HepG2 (cell line): ENCODE results near the gene HECTD4. TPM values are rescaled to one million over a fixed set of nuclear protein-coding genes. Genes with fewer than 3 reads are reported as not detected.

Source experiments
- ATAC-seq: fragments of 200-7000 bp; cut with Tn5 transposase; 3 replicates; pipeline ENCODE4 v1.9.1; 2020; ENCODE audit warnings: mild to moderate bottlenecking, moderate library complexity
- BruUV-seq: library from RNA; stranded (reverse); fragments of 400-500 nt; replicated peaks from 2 replicates; lab custom pipeline; 2021; lab: Mats Ljungman, UMichigan
- CTCF ChIA-PET: fragments of 300-600 bp; formaldehyde crosslinking; extraction: SDS; loops from one replicate; lab custom pipeline; 2021; ENCODE audit warnings: low total read pairs, inconsistent platforms, low intra/inter-chr PET ratio; lab: Yijun Ruan, JAX
- POLR2A ChIA-PET: fragments of 350-600 bp; sonication (Branson Sonifier 250); formaldehyde crosslinking; loops from one replicate; lab custom pipeline; 2020; ENCODE audit warnings: antibody characterized with exemption, inconsistent platforms; lab: Yijun Ruan, JAX
- DNase-seq: peaks from one replicate; pipeline ENCODE4 v3.0.0-alpha.2; 2015; ENCODE audit warnings: low spot score
- FAIRE-seq: peaks from 3 replicates; lab custom pipeline; 2011; peaks lifted over from hg19 to GRCh38; lab: Jason Lieb, UNC
- H2AFZ ChIP-seq: one replicate; pipeline ENCODE4 v1.6.1; 2011; ENCODE audit warnings: low read length, inconsistent platforms
- H3K27ac ChIP-seq: fragments of 300-600 bp; 3 replicates; pipeline ENCODE4 v1.8.0; 2011; ENCODE audit warnings: mixed run types, mild to moderate bottlenecking, mixed read lengths, low read length, inconsistent platforms; ENCODE audit not compliant: insufficient read depth; ENCODE audit errors: extremely low read length
- H3K27me3 ChIP-seq, 2 experiments: fragments of 200-600 bp in 1 of 2; 2 replicates in 1 of 2; 3 replicates in 1 of 2; pipeline versions ENCODE4 v1.6.0 to v1.8.0; 2011; ENCODE audit warnings: low read length in 2 of 2, mild to moderate bottlenecking in 2 of 2, moderate library complexity in 2 of 2, inconsistent platforms in 1 of 2; ENCODE audit not compliant: insufficient read depth in 2 of 2, control insufficient read depth in 1 of 2
- H3K36me3 ChIP-seq, 2 experiments: fragments of 200-600 bp in 1 of 2; replicated peaks in 1 of 2; 2 replicates in 1 of 2; 3 replicates in 1 of 2; pipeline versions ENCODE4 v1.5.1 to v1.8.0; 2011; ENCODE audit warnings: low read length in 2 of 2, inconsistent platforms in 1 of 2; ENCODE audit not compliant: insufficient read depth in 2 of 2, control insufficient read depth in 1 of 2
- H3K4me1 ChIP-seq: 2 replicates; pipeline ENCODE4 v1.5.1; 2012; ENCODE audit warnings: low read length, inconsistent platforms; ENCODE audit not compliant: insufficient read depth
- H3K4me2 ChIP-seq: 2 replicates; pipeline ENCODE4 v1.6.0; 2011; ENCODE audit warnings: low read depth, low read length, inconsistent platforms
- H3K4me3 ChIP-seq, 3 experiments: fragments of 200-600 bp in 1 of 3; sonication (generic), shearing (Covaris generic) in 1 of 3; replicated peaks in 1 of 3; 2 replicates each; pipeline ENCODE4 v1.5.1; 2011 to 2016; ENCODE audit warnings: low read length in 3 of 3, inconsistent platforms in 2 of 3, low read depth in 2 of 3, mild to moderate bottlenecking in 2 of 3, control low read depth in 1 of 3, mixed read lengths in 1 of 3; ENCODE audit not compliant: insufficient read depth in 1 of 3
- H3K79me2 ChIP-seq: one replicate; pipeline ENCODE4 v1.6.1; 2011; ENCODE audit warnings: low read length, inconsistent platforms; ENCODE audit not compliant: insufficient read depth
- H3K9ac ChIP-seq: 2 replicates; pipeline ENCODE4 v1.6.0; 2011; ENCODE audit warnings: mild to moderate bottlenecking, low read depth, low read length, inconsistent platforms; ENCODE audit not compliant: insufficient read depth
- H3K9me3 ChIP-seq: 2 replicates; pipeline ENCODE4 v1.5.1; 2012; ENCODE audit warnings: mild to moderate bottlenecking, low read length
- H4K20me1 ChIP-seq: 2 replicates; pipeline ENCODE4 v1.6.0; 2011; ENCODE audit warnings: inconsistent platforms, mild to moderate bottlenecking, low read length, moderate library complexity; ENCODE audit not compliant: insufficient read depth
- AFF4 ChIP-seq: sonication (generic); formaldehyde crosslinking; IDR thresholded peaks from 2 replicates; pipeline ENCODE4 v1.4.0; 2020; ENCODE audit warnings: missing genetic modification reagents
- KDM6A ChIP-seq: IDR thresholded peaks from 2 replicates; pipeline ENCODE4 v1.6.1; 2016; ENCODE audit warnings: low read depth
- YY1 ChIP-seq: IDR thresholded peaks from 2 replicates; pipeline ENCODE4 v1.6.1; 2011; ENCODE audit warnings: low read length, low read depth, moderate library complexity, mild to moderate bottlenecking; ENCODE audit not compliant: insufficient read depth, insufficient replicate concordance
- ZNF33B ChIP-seq: sonication (generic); formaldehyde crosslinking; IDR thresholded peaks from 2 replicates; pipeline ENCODE4 v1.5.1; 2020; ENCODE audit warnings: mild to moderate bottlenecking, missing genetic modification reagents
- ZNF556 ChIP-seq: sonication (generic); formaldehyde crosslinking; IDR thresholded peaks from 2 replicates; pipeline ENCODE4 v1.4.0; 2020; ENCODE audit warnings: mild to moderate bottlenecking, missing genetic modification reagents, borderline replicate concordance
- ZNF570 ChIP-seq: sonication (generic); formaldehyde crosslinking; IDR thresholded peaks from 2 replicates; pipeline ENCODE4 v1.4.0; 2020; ENCODE audit warnings: mild to moderate bottlenecking, missing genetic modification reagents, borderline replicate concordance
- WGBS: methylation state at CpG from one replicate; pipeline ENCODE4 v1.1.6; 2017; ENCODE audit warnings: low lambda C conversion rate; 5-methylcytosine and 5-hydroxymethylcytosine counted together
- in situ Hi-C: cut with HindIII; loops from 2 replicates; pipeline ENCODE4 v1.10.0; 2017; ENCODE audit warnings: low pct_unique_long_range_greater_than_20kb; ENCODE audit not compliant: extremely low pct_ligation_motif_present
- intact Hi-C: fragments of 100-400 bp; cut with micrococcal nuclease; formaldehyde crosslinking; loops from one replicate; pipeline ENCODE4 v1.10.0; 2022; ENCODE audit not compliant: unreplicated experiment
- polyA plus RNA-seq, 8 experiments: library from polyadenylated mRNA; depleted of rRNA in 3 of 8; stranded (reverse) in 7 of 8; unstranded in 1 of 8; fragments of >200 nt; fragmentation: Illumina TruSeq in 4 of 8; extraction: Trizol in 4 of 8; gene quantifications; 2 replicates each; pipeline versions ENCODE4 v1.2.1 to v1.2.3, GENCODE V29; 2011 to 2016; ENCODE audit warnings: low read depth in 4 of 8, missing spikeins in 1 of 8, mixed read lengths in 1 of 8; ENCODE audit not compliant: insufficient read depth in 1 of 8
- total RNA-seq, 5 experiments: library from RNA; depleted of rRNA; stranded (reverse); fragments of >200 nt; fragmentation: Illumina TruSeq; extraction: Trizol; gene quantifications; 2 replicates each; pipeline ENCODE4 v1.2.3, GENCODE V29; 2016; ENCODE audit warnings: low read depth in 1 of 5

Gene HECTD4
- total and polyA plus RNA-seq, 2 of the 13 experiments (the other 11 are each of a cell fraction or from before 2014, with no cell fraction given): 9.0 to 11.4 TPM

GRCh38 chr12:112347581-112347982 lies 34.6 kb downstream of the HECTD4 start:
- intact Hi-C loops: no loop called here
- no peak overlapping the region for H2AFZ ChIP-seq
- ATAC-seq: no peak
- no peak overlapping the region for H3K4me2 ChIP-seq
- H3K9ac ChIP-seq: no peak overlapping the region
- ChIA-PET POLR2A (no interaction called here), CTCF (no interaction called here)
- in situ Hi-C loops: no loop called here
- FAIRE-seq: no peak
- WGBS: 96% methylated on average over 2 of the region's 2 CpGs
- H4K20me1 ChIP-seq: no peaks in the 10 kb centered on the region
- DNase-seq: no peak
- peaks cover 4% of the 10 kb centered on the region for H3K79me2 ChIP-seq
- no TSS peak for BruUV-seq
- no peaks in the 10 kb centered on the region for H3K9me3 ChIP-seq
- no peaks in the 10 kb centered on the region for H3K27me3 ChIP-seq
- H3K36me3 ChIP-seq: no peaks in the 10 kb centered on the region
- H3K4me3 ChIP-seq: no peak overlapping the region
- no peaks in the 10 kb centered on the region for H3K4me1 ChIP-seq
- H3K27ac ChIP-seq: no peak overlapping the region
- TF ChIP-seq ZNF556: no peak
- no peak for TF ChIP-seq KDM6A (CRISPR knock-in tag)
- no peak for TF ChIP-seq YY1
- TF ChIP-seq ZNF33B (CRISPR knock-in tag): no peak

GRCh38 chr12:112346194-112346593 lies 36.0 kb downstream of the HECTD4 start:
- no peak overlapping the region for H3K27ac ChIP-seq
- in situ Hi-C loops (no loop called here), intact Hi-C loops (no loop called here)
- FAIRE-seq: no peak
- no peaks in the 10 kb centered on the region for H3K27me3 ChIP-seq
- POLR2A ChIA-PET: no interaction called here
- BruUV-seq: no TSS peak
- H2AFZ ChIP-seq: no peak overlapping the region
- no peaks in the 10 kb centered on the region for H3K9me3 ChIP-seq
- 67% methylated on average over 1 of the region's 1 CpG for WGBS
- DNase-seq: no peak
- ATAC-seq: no peak
- H3K79me2 ChIP-seq: peaks cover 6% of the 10 kb centered on the region
- TF ChIP-seq AFF4 (CRISPR knock-in tag) (no peak), ZNF570 (CRISPR knock-in tag) (no peak)
- TF ChIP-seq, all 625 proteins: peak for 0
- Histone ChIP-seq H3K4me3 (no peak overlapping the region), H3K9ac (no peak overlapping the region), H3K4me2 (no peak overlapping the region), H4K20me1 (no peaks in the 10 kb centered on the region), H3K4me1 (peaks cover 5% of the 10 kb centered on the region), H3K36me3 (no peaks in the 10 kb centered on the region)
- CTCF ChIA-PET: no interaction called here
